ENCODE results near the gene HSD17B13.
A peak's percentile ranks its signal among the peaks of the same experiment; 100 is the strongest.
"Not testable (repeated sequence)": the region's sequence is repeated elsewhere in the genome, so short reads cannot be mapped to it uniquely, and the experiment has no call there.

The HSD17B13 gene

DNA sequence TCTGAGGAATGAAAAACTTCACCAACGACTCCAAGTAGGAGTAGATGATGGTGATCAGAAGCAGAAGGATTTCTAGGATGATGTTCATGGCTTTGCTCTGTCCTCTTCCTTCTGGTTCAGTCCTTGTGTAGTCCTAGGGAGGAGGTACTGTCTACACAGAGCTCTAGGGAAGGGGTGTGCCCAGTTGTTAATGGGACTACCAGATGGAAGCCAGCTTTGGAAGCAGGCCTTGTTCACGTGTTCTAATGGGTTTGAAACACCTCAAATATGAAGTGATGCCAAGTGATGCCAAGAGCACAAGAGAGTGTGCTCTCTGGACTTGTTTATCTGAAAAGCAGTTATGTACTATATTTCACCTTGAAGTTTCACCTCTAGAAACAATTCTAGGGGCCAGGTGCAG, at the start of gene HSD17B13:
HSD17B13 (minus strand) TSS at position 129 of the 400 bp plus-strand sequence; CDS start at position 88, 41 bp downstream.
- no peak for DNase-seq

DNA sequence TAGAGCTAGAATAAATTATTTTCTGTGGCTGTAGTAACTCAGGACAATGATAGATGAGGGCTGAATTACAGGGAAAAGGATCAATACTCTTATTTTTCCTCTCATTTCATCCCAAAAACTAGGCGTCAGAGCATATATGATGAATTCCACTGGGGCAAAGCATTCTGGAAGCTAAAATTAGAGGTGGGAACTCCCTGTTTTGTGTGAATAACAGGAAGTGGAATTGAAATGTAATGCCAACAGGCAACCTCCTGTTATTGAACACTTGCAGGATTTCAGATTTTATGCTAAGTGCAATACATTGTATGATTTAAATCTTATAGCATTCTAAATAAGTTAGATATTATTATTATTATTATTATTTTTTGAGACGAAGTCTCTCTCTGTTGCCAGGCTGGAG, 47.4 kb upstream of the HSD17B13 start:
- DNase-seq: no peak

- DNase-seq: no peak
Measured at GRCh38 chr4:87366521-87367162, 44.0 kb upstream of the HSD17B13 start.

DNA sequence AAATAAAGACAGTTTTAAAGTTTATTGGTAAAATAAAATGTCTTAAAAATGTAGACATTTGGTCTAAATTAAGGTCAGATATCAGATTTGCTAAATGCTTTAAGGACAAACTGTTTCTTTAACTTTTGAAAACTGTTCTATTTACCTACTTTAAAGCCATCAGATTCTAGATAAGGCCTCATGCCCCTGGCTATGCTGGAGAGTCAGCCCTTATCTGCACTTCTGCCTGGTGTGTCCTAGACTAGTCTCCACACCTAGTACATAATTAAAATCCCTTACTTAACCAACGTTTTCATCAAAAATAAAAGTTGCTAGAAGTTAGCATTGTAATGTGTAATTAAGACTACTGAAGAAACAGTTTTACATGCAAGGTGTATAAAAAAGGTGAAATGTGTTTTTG, 42.7 kb upstream of the HSD17B13 start:
- no peak for DNase-seq

DNA sequence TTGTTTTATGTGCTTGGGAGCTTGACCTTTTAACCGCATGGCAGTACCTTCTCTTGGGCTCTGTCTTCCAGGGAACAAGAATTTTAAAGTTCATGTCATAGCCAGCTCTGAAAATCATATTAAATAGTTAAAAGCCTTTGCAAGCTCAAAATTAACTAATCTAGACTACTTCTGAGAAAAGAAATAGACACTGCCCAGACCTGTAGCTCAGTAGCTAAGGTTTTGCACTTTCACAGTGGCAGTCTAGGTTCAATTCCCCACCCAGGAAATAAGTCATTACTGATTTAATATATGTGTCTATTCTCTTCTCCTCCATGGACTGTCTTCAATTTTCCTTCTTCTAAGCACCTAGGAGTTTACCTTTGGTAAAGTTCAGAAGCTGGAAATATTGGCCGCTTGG, 40.9 kb upstream of the HSD17B13 start:
- no peak for DNase-seq

DNA sequence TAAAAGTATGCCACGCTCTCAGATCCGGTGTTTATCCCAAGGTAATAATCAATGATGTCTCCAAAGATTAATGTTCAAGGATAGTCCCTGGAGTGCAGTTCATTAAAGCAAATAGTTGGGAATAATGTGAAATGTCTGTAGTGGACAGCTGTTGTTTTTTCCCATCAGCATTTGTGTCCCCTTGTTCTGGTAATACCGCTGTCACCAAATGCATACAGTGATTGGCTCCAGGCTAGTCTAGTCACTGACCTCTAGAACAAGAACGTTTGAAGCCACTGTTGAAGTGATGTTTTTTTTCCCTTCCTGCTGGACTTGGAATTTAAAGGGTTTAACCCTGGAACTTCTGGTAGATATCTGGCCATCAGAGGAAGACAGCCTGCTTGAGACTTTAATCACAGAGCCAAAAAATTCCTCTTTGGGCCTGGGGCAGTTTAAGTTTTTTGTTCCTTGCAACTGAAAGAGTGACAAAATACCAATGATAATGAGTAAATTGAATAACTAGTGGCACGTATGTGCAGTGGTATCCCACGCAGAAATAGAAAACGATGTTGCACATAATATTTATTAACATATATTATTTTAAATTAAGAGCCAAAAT, 37.8 kb upstream of the HSD17B13 start:
- DNase-seq: no peak

DNA sequence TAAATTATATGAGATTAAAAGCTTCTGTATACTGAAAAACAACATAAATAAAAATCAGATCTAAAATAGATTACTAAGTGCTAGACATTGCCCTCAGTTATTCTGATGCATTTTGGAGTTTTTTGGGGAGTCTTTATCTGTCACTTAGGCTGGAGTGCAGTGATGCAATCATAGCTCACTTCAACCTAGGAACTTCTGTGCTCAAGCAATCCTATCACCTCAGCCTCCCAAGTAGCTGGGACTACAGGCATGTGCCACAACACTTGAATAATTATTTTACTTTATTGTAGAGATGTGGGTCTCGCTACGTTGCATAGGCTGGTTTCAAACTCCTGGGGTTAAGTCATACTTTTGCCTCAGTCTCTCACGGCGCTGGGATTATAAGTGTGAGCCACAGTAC, 36.6 kb upstream of the HSD17B13 start:
- DNase-seq: no peak

DNA sequence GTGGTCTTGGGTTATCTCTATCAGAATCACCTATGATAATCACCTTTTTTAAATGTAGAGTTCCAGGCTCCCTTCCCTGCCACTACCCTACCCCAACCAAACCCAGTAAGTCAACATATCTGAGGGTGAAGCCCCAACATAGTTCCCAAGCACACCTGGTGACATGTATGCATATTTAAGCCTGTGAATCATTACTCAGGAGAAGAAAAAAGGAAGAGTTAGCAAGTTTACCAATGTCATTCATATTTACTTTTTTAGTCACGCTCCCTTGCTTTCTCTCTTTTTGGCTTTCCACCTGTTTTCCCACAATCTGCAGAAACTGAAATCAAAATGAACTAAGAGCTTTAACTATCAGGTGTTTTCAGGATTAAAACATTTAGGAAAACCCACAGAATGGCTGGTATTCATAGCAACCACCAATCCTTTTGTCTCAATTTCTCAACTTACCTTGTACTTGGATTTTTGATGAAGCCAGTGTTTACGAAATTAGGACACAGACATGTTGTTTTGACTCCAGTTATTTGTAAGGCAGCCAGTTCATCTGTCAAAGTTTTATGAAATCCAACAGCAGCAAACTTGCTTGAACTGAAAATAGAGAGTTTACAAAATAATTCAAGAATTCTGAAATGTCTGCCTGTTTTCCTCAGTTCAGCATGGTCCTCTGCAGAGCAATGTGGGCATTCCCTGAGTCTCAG, 34.3 kb upstream of the HSD17B13 start:
- DNase-seq: no peak

DNA sequence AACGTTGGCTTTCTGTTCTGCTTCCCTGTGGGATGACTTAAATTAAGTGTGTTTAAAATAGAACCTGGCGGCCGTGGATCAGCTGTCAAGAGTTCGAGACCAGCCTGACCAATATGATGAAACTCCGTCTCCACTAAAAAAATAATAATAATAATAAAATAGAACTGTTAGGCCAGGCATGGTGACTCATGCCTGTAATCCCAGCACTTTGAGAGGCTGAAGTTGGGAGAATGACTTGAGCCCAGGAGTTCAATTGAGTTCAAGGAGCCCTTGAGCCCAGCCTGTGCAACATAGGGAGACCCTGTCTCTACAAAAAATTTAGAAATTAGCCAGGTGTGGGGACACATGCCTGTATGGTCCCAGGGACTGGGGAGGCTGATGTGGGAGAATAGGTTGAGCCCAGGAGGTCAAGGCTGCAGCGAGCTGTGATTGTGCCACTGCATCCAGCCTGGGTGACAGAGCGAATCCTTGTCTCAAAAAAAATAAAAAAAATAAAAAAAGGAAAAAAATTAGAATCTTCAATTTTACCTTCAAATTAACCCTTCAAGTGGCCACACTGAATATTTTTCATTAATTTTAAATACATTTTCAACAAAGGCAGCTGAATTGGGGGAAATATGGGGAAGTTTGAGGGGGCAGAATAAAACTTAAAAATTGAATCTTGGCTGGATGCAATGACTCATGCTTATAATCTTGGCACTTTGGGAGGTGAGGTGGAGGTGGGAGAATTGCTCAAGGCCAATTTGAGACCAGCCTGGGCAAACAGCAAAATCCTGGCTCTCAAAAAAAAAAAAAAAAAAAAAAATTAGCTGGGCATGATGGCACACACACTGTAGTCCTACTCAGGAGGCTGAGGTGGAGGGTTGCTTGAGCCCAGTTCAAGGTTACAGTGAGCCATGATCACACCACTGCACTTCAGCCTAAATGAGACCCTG, 31.8 kb upstream of the HSD17B13 start:
- no peak for DNase-seq

GRCh38 chr4:87353592-87353991, 30.9 kb upstream of the HSD17B13 start:
- peak; percentile 42 for DNase-seq

GRCh38 chr4:87345139-87345538, 22.5 kb upstream of the HSD17B13 start:
- no peak for DNase-seq

- DNase-seq: no peak
Measured at GRCh38 chr4:87342872-87343271, 20.2 kb upstream of the HSD17B13 start.

DNA sequence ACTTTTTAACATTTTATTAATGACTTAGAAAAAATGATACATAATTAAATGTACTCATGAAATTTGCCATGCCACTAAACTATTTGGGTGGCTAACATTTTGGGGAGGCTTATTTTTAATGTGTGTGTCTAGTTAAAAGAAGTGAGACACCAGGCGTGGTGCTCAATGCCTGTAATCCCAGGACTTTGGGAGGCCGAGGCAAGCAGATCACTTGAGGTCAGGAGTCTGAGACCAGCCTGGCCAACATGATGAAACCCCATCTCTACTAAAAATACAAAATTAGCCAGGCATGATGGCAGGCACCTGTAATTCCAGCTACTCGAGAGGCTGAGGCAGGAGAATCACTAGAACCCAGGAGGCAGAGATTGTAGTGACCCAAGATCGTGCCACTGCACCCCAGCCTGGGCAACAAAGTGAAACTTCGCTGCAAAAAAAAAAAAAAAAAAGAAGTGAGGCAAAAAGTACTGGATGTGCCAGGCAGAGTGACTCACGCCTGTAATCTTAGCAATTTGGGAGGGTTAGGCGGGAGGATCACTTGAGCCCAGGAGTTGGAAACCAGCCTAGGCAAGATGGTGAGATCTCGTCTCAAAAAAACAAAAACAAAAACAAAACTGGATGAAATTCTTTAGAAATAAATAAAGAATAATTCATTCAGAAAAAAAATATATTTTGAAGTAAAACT, 19.4 kb upstream of the HSD17B13 start:
- DNase-seq: not testable (repeated sequence)

GRCh38 chr4:87339440-87339839, 16.8 kb upstream of the HSD17B13 start:
- DNase-seq: no peak

- no peak for DNase-seq
Measured at GRCh38 chr4:87337361-87337760, 14.7 kb upstream of the HSD17B13 start.

GRCh38 chr4:87333267-87333666, 10.6 kb upstream of the HSD17B13 start:
- no peak for DNase-seq

DNA sequence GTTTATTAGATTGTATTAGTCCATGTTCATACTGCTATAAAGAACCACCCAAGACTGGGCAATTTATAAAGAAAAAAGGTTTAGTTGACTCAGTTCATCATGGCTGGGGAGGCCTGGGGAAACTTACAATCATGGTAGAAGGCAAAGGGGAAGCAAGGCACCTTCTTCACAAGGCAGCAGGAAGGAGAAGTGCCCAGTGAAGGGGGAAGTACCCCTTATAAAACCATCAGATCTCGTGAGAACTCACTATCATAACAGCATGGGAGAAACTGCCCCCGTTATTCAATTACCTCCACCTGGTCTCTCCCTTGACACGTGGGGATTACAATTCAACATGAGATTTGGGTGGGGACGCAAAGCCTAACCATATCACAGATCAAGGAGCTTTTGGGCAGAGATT, 8.1 kb upstream of the HSD17B13 start:
- DNase-seq: no peak

DNA sequence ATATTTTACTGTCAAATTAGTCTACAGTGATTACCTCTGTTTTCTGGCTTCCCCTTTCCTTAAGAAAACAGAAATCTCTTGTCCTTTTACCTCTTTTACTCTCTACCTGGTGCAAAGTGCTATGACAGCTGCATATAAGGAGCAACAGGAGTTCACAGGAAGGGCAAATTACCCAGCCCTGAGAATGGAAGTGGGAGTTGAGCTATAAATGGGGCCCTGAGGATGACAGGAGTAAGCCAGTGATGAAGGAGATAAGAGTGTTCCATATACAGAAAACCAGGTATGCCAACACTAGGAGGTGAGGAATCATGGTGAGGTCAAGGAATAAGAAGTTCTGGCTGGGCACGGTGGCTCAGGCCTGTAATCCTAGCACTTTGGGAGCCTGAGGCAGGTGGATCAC, 4.5 kb upstream of the HSD17B13 start:
- no peak for DNase-seq

- no peak for DNase-seq
Measured at GRCh38 chr4:87326460-87326859, 3.8 kb upstream of the HSD17B13 start.

- DNase-seq: no peak
Measured at GRCh38 chr4:87321888-87322287, 794 bp downstream of the HSD17B13 start.

- DNase-seq: no peak
Measured at GRCh38 chr4:87317527-87317926, 5.2 kb downstream of the HSD17B13 start.

DNA sequence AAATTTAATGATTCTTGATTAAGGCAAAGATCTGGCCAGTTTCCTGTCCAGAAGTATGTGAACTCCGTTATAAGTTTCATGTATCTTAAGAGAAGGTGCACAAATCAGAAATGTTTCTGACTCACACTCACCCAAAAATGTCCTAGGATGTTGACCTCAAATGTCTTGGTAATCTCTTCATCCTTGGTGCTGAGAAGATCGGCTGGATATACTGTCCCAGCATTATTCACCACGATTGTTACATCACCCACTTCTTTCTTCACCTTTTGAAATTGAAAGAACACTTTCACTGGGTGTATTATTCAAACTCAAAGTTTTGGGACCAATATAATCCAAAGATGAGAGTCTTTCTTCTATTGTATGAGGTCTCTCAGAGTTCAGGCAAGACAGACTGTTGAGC, 5.7 kb downstream of the HSD17B13 start:
- DNase-seq: no peak

DNA sequence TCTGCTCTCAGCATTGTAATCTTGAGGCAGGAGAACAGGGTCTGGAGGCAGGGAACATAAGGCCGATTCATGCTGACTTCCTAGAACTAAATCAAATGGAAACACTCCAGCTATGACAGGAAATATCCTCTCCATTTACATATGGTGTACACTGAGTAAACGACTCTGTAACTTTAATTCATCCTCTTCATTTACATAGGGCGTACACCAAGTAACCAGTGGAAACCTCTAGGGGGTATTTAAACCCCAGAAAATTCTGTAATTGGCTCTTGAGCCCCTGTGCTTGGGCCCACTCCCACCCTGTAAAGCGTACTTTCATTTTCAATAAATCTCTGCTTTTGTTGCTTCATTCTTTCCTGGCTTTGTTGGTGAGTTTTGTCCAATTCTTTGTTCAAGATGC, 7.7 kb downstream of the HSD17B13 start:
- DNase-seq: not testable (repeated sequence)

Data from OCI-M1 (cell line).